Body of pancreas (tissue), 4 donors: ENCODE measurements around the gene CKAP2L.

Experiments used
- CTCF ChIP-seq, 7 experiments: fragments of 450-650 bp in 4 of 7; fragments of 200-600 bp in 3 of 7; sonication (generic) in 3 of 7; IDR thresholded peaks; one replicate each; pipeline ENCODE4 v1.5.1; 2016 to 2019; ENCODE audit warnings: antibody characterized with exemption in 7 of 7
- POLR2A ChIP-seq, 3 donors: fragments of 450-650 bp; IDR thresholded peaks; one replicate each; pipeline ENCODE4 v1.6.1; 2016; ENCODE audit warnings: antibody characterized with exemption in 3 of 3, mild to moderate bottlenecking in 2 of 3

GRCh38 chr2:112699984-112700667, 64.3 kb downstream of the CKAP2L start:
- no peak for TF ChIP-seq POLR2A (IDR thresholded peaks at IDR 0.05)
- TF ChIP-seq CTCF (IDR thresholded peaks at IDR 0.05): no peak
